Nephron progenitor cell (in vitro differentiated cells): ENCODE results near the gene RAB10.
A peak's percentile ranks its signal among the peaks of the same experiment; 100 is the strongest.

ENCODE experiments used
- DNase-seq: peaks from one replicate; pipeline ENCODE4 v3.0.0; 2021
- H3K27ac Mint-ChIP-seq: 2 replicates; pipeline ENCODE4 v1.8.0; 2021; ENCODE audit warnings: mild to moderate bottlenecking, moderate library complexity, mixed read lengths
- H3K27me3 Mint-ChIP-seq: 2 replicates; pipeline ENCODE4 v1.8.0; 2021; ENCODE audit warnings: mild to moderate bottlenecking, low read depth, mixed read lengths; ENCODE audit not compliant: poor library complexity
- H3K36me3 Mint-ChIP-seq: 2 replicates; pipeline ENCODE4 v1.8.0; 2021; ENCODE audit warnings: low read depth, mixed read lengths
- H3K4me1 Mint-ChIP-seq: 2 replicates; pipeline ENCODE4 v1.8.0; 2021; ENCODE audit warnings: mixed read lengths
- H3K4me3 Mint-ChIP-seq: 2 replicates; pipeline ENCODE4 v1.8.0; 2021; ENCODE audit warnings: mild to moderate bottlenecking, moderate library complexity, mixed read lengths
- H3K9me3 Mint-ChIP-seq: 2 replicates; pipeline ENCODE4 v1.8.0; 2021; ENCODE audit warnings: mild to moderate bottlenecking, moderate library complexity, mixed read lengths
- CTCF ChIP-seq: fragments of 200-600 bp; sonication (generic); IDR thresholded peaks from 2 replicates; pipeline ENCODE4 v1.5.0; 2021; ENCODE audit warnings: antibody characterized with exemption

The RAB10 gene

DNA sequence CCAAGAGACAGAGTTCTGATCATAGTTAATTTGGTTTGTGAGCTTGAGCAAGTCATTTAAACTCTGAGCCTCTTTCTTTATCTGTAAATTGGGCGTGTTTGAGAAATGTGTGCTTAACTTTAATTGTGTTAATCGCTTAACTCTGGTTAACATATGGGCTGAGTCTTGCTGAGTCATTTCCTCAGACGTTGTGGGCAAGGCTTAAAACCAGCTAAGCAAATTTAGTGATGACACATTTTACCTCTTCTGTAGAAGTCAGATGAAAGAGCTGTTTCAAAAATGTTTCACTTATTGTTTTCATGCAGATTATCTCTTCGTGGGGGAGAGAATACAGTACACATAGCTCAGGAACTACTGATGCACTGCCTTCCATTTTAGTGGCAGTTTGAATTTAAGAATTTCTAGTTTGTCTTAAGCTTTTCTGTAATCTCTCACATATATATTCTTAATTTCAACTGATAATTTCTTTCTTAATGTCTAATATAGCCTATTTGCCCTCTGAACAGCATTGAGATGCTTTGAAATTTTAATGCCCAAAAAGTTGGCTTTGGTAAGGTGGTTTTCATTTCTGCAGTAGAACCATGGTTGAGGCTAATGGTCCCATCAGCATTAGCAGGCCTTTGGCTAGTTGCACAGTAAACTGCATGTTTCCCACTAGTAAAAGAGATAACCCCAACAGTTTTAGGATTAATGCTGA lies 34.9 kb downstream of the RAB10 start:
- Mint-ChIP-seq H3K4me3 (no peak overlapping the region), H3K9me3 (peaks cover 5% of the 10 kb centered on the region), H3K27me3 (no peaks in the 10 kb centered on the region), H3K36me3 (peaks cover 60% of the 10 kb centered on the region), H3K4me1 (peaks cover 16% of the 10 kb centered on the region), H3K27ac (no peak overlapping the region)
- no peak for DNase-seq
- no peak for TF ChIP-seq CTCF

GRCh38 chr2:26070730-26071129 lies 36.8 kb downstream of the RAB10 start:
- no peak for DNase-seq

GRCh38 chr2:26072925-26073768 lies 39.3 kb downstream of the RAB10 start:
- Mint-ChIP-seq H3K4me3 (no peak overlapping the region), H3K9me3 (peaks cover 15% of the 10 kb centered on the region), H3K27me3 (no peaks in the 10 kb centered on the region), H3K4me1 (peaks cover 32% of the 10 kb centered on the region), H3K27ac (peak overlapping the region; percentile 52), H3K36me3 (peaks cover 48% of the 10 kb centered on the region)
- no peak for TF ChIP-seq CTCF
- DNase-seq = no peak

More at GRCh38 chr2:26070730-26071129, 36.8 kb downstream of the RAB10 start:
- Mint-ChIP-seq H3K36me3 (peaks cover 54% of the 10 kb centered on the region), H3K9me3 (peaks cover 5% of the 10 kb centered on the region), H3K27me3 (no peaks in the 10 kb centered on the region), H3K4me1 (peaks cover 32% of the 10 kb centered on the region), H3K4me3 (no peak overlapping the region), H3K27ac (no peak overlapping the region)
- TF ChIP-seq CTCF = no peak

DNA sequence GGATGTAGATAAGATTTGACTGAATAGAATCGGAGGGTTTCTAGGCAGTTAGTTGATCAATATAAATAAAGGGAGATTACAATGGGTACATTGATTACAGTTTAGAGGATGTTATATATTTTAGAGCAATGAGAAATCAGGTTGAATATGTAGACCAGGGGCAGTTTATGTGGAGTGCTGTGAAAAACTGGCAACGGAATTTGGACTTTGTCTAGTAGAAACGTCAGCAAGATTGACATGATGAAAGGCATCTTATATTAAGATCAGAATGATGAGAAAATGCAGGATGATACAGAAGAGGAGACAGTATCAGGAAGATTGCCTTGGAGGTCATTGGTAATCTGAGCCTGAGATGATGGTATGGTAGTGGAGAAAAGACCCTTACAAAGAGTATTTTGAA lies 39.9 kb downstream of the RAB10 start:
- Mint-ChIP-seq H3K36me3 (peaks cover 48% of the 10 kb centered on the region), H3K27ac (peak overlapping the region; percentile 30), H3K4me3 (no peak overlapping the region), H3K4me1 (peaks cover 31% of the 10 kb centered on the region), H3K27me3 (peaks cover 2% of the 10 kb centered on the region), H3K9me3 (peaks cover 22% of the 10 kb centered on the region)
- no peak for DNase-seq
- no peak for TF ChIP-seq CTCF

- Mint-ChIP-seq H3K27me3 (peaks cover 2% of the 10 kb centered on the region), H3K27ac (peak overlapping the region; percentile 64), H3K4me3 (no peak overlapping the region), H3K36me3 (peaks cover 52% of the 10 kb centered on the region), H3K9me3 (peaks cover 30% of the 10 kb centered on the region), H3K4me1 (peaks cover 31% of the 10 kb centered on the region)
- no peak for DNase-seq
- no peak for TF ChIP-seq CTCF
These were observed 40.8 kb downstream of the RAB10 start for GRCh38 chr2:26074676-26075075.
